Coronary artery (tissue), 2 donors: ENCODE results near the gene TRAPPC3L.

Experiments used
- DNase-seq: peaks from one replicate; pipeline ENCODE4 v3.0.0-alpha.2; 2017; ENCODE audit warnings: low spot score
- H3K27ac ChIP-seq, 2 donors: fragments of 200-600 bp; sonication (generic); one replicate each; pipeline ENCODE4 v1.5.1; 2016 to 2019
- H3K4me3 ChIP-seq: fragments of 200-600 bp; sonication (generic); 2 replicates; pipeline ENCODE4 v1.5.1; 2016; ENCODE audit warnings: mild to moderate bottlenecking, moderate library complexity
- CTCF ChIP-seq: fragments of 200-600 bp; sonication (generic); IDR thresholded peaks from one replicate; pipeline ENCODE4 v1.5.1; 2019; ENCODE audit warnings: antibody characterized with exemption

Gene TRAPPC3L

GRCh38 chr6:116530436-116530835 lies 15.0 kb downstream of the TRAPPC3L start:
- no peak for TF ChIP-seq CTCF

GRCh38 chr6:116529466-116530290 lies 15.8 kb downstream of the TRAPPC3L start:
- no peak for DNase-seq
- Histone ChIP-seq H3K4me3 (no peak overlapping the region), H3K27ac (no peak overlapping the region)
- TF ChIP-seq CTCF: no peak

More at GRCh38 chr6:116530436-116530835, 15.0 kb downstream of the TRAPPC3L start:
- no peak overlapping the region for H3K4me3 ChIP-seq
- H3K27ac ChIP-seq: no peak overlapping the region
- no peak for DNase-seq

- no peak for DNase-seq
- no peak for TF ChIP-seq CTCF
- Histone ChIP-seq H3K27ac (no peak overlapping the region), H3K4me3 (no peak overlapping the region)
Observed at GRCh38 chr6:116528780-116529179, 16.7 kb downstream of the TRAPPC3L start.

- no peak for TF ChIP-seq CTCF
- Histone ChIP-seq H3K4me3 (no peak overlapping the region), H3K27ac (no peak overlapping the region)
- DNase-seq: no peak
Observed at GRCh38 chr6:116528133-116528532, 17.4 kb downstream of the TRAPPC3L start.

GRCh38 chr6:116524236-116524635 lies 21.2 kb downstream of the TRAPPC3L start:
- Histone ChIP-seq H3K4me3 (no peak overlapping the region), H3K27ac (no peak overlapping the region)
- DNase-seq: no peak
- TF ChIP-seq CTCF: no peak

GRCh38 chr6:116522896-116523295 lies 22.6 kb downstream of the TRAPPC3L start:
- TF ChIP-seq CTCF: no peak
- DNase-seq: no peak

More at GRCh38 chr6:116522896-116523295, 22.6 kb downstream of the TRAPPC3L start:
- H3K4me3 ChIP-seq: no peak overlapping the region
- no peak overlapping the region for H3K27ac ChIP-seq
